ENCODE data around the gene ARID2. TPM values are rescaled to one million over a fixed set of nuclear protein-coding genes. Genes with fewer than 3 reads are reported as not detected.

Gene ARID2
- total and polyA plus RNA-seq, 10 donors, result 5.7 to 59.6 (median 42.6) TPM

DNA sequence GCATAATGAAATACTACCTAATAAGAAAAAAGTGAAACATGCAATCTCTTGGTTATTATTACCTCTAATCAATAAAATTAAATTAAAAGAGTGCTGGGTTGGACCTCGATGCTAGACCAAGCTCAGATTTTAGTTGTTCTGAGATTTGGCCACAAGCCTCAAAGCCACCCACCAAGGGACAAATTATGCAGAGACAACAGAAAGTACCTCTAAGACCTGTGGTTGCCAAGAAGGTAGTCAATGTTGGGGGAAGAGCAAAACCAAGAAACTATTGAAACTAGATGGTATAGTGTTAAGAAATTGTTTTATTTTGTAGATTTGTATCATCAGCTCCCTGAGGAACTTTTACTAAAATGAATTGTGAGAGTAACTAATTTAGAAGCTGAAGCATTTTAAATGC lies 43.8 kb upstream of the ARID2 start:
- Histone ChIP-seq H3K4me3 (no peak overlapping the region), H3K9me3 (no peaks in the 10 kb centered on the region), H3K36me3 (no peaks in the 10 kb centered on the region), H3K27me3 (replicated peaks in 1 of 7) (no peaks in the 10 kb centered on the region), H3K27ac (no peak overlapping the region), H3K4me1 (no peaks in the 10 kb centered on the region)
- no peak for TF ChIP-seq POLR2AphosphoS5 (IDR thresholded peaks at IDR 0.05)
- TF ChIP-seq, protein P1, sequence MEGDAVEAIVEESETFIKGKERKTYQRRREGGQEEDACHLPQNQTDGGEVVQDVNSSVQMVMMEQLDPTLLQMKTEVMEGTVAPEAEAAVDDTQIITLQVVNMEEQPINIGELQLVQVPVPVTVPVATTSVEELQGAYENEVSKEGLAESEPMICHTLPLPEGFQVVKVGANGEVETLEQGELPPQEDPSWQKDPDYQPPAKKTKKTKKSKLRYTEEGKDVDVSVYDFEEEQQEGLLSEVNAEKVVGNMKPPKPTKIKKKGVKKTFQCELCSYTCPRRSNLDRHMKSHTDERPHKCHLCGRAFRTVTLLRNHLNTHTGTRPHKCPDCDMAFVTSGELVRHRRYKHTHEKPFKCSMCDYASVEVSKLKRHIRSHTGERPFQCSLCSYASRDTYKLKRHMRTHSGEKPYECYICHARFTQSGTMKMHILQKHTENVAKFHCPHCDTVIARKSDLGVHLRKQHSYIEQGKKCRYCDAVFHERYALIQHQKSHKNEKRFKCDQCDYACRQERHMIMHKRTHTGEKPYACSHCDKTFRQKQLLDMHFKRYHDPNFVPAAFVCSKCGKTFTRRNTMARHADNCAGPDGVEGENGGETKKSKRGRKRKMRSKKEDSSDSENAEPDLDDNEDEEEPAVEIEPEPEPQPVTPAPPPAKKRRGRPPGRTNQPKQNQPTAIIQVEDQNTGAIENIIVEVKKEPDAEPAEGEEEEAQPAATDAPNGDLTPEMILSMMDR (IDR thresholded peaks at IDR 0.05 in 8 of 11, conservative IDR thresholded peaks at IDR 0.05 in 3 of 11), result no peak
- intact Hi-C loops (cut with DNase I; ENCODE audit: low total_unique reads), result no loop called here
- DNase-seq, result no peak
- WGBS, 5 donors, result 74 to 86% (median 79%) methylated on average over 1 of the region's 1 CpG

DNA sequence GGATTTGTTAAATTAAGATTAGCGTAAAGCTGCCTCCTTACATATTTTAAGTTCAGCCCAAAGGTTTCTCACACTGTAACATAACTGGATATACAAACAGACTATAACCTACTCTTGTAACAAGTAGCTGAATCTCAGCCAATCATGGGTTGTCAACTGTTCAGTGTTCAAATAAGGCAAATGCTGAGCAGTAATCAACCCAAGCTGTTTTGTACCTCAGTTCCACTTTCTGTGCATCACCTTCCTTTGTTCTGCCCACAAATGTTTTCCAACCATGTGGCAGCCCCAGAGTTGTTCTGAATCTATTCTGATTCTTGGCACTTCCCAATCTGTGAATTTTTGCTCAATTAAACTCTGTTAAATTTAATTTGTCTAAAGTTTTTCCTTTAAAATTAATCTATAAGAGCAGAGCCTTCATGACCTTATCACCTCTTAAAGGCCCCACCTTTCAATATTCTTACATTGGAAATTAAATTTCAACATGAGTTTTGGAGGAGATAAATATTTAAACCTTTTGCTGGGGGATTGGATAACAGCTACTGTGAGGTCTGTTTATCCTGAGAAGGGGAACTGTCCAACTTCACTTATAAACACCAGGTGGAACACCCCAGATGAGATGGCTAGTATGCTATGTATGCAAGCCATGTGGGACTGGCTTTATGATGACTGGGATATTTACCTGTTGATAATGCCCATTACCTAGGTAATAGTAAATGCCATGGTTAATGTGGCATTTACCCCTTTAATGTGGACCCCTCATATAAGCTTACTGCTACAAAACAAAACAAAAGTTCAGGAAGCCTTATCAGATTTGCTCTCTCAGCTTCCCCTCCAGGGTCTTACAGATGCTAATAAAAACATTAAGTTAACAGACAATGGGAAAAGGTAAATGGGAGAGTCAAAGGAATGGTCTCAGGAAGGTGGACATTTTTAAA lies 42.2 kb upstream of the ARID2 start:
- no peaks in the 10 kb centered on the region for H3K27me3 ChIP-seq (replicated peaks in 1 of 7)
- no peak overlapping the region for H3K4me3 ChIP-seq
- no peaks in the 10 kb centered on the region for H3K4me1 ChIP-seq
- intact Hi-C loops (cut with DNase I; ENCODE audit: low total_unique reads), result no loop called here
- H3K36me3 ChIP-seq, result no peaks in the 10 kb centered on the region
- no peak overlapping the region for H3K27ac ChIP-seq
- no peak for TF ChIP-seq POLR2A (IDR thresholded peaks at IDR 0.05)
- no peak for TF ChIP-seq POLR2AphosphoS5 (IDR thresholded peaks at IDR 0.05)
- TF ChIP-seq, protein P1 (IDR thresholded peaks at IDR 0.05 in 8 of 11, conservative IDR thresholded peaks at IDR 0.05 in 3 of 11), result no peak
- no peaks in the 10 kb centered on the region for H3K9me3 ChIP-seq
- no peak for DNase-seq
- WGBS, 5 donors, result 97 to 100% (median 100%) methylated on average over 1 of the region's 1 CpG

DNA sequence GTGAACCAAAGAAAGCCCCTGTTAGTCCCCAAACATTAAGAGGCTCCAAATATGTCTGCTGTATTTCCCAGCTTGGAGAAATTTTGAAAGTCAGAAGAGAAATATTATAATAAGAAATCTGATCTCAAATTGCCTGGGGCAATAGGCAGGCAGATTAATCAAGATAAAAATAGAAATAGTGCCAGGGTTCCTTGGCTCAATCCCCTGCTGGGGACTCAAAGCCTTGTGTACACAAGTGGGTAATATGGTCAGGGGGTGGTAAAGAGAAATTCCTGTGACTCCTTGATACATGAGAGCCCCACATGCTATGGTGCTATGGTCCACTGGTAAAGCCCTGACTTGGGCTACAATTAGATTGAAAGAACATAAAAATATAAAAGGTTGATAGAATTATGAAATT lies 41.3 kb upstream of the ARID2 start:
- intact Hi-C loops (cut with DNase I; ENCODE audit: low total_unique reads), result no loop called here

DNA sequence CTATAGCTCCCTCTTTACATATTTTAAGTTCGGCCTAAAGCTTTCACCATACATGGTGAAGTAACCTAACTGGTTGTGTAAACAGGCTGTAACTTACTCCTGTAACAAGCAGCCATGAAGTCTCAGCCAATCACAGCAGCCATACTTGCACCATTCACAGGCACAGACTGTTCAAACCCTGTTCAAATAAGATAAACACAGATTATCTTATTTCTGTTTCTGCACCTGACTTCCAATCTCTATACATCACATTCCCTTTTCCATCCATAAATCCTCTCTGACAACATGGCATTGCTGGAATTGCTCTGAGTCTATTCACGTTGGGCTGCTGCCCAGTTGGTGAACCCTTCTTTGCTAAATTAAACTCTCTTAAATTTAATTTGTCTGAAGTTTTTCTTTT lies 34.5 kb upstream of the ARID2 start:
- H3K9me3 ChIP-seq, result peaks cover 0 to 21% (median 0%) of the 10 kb centered on the region in 8 donors
- no peaks in the 10 kb centered on the region for H3K36me3 ChIP-seq
- no peaks in the 10 kb centered on the region for H3K4me1 ChIP-seq
- 65 to 86% (median 82%) methylated on average over 2 of the region's 2 CpGs for WGBS, 5 donors
- H3K27ac ChIP-seq, result no peak overlapping the region
- H3K4me3 ChIP-seq, result no peak overlapping the region
- H3K27me3 ChIP-seq (replicated peaks in 1 of 7), result no peaks in the 10 kb centered on the region
- no peak for DNase-seq
- TF ChIP-seq POLR2AphosphoS5 (IDR thresholded peaks at IDR 0.05) (no peak), POLR2A (IDR thresholded peaks at IDR 0.05) (no peak)
- TF ChIP-seq, protein P1 (IDR thresholded peaks at IDR 0.05 in 8 of 11, conservative IDR thresholded peaks at IDR 0.05 in 3 of 11), result no peak
- intact Hi-C loops (cut with DNase I; ENCODE audit: low total_unique reads), result no loop called here

More for the DNA sequence above, 41.3 kb upstream of the ARID2 start:
- Histone ChIP-seq H3K27me3 (replicated peaks in 1 of 7) (no peaks in the 10 kb centered on the region), H3K4me3 (no peak overlapping the region), H3K27ac (no peak overlapping the region), H3K9me3 (no peaks in the 10 kb centered on the region), H3K36me3 (no peaks in the 10 kb centered on the region), H3K4me1 (no peaks in the 10 kb centered on the region)
- DNase-seq, result no peak
- no peak for TF ChIP-seq POLR2A (IDR thresholded peaks at IDR 0.05)
- TF ChIP-seq, protein P1 (IDR thresholded peaks at IDR 0.05 in 8 of 11, conservative IDR thresholded peaks at IDR 0.05 in 3 of 11), result no peak
- TF ChIP-seq POLR2AphosphoS5 (IDR thresholded peaks at IDR 0.05), result no peak
